ENCODE results near the gene ASH1L.
"Not testable (repeated sequence)": the region's sequence is repeated elsewhere in the genome, so short reads cannot be mapped to it uniquely, and the experiment has no call there.

Gene ASH1L

DNA sequence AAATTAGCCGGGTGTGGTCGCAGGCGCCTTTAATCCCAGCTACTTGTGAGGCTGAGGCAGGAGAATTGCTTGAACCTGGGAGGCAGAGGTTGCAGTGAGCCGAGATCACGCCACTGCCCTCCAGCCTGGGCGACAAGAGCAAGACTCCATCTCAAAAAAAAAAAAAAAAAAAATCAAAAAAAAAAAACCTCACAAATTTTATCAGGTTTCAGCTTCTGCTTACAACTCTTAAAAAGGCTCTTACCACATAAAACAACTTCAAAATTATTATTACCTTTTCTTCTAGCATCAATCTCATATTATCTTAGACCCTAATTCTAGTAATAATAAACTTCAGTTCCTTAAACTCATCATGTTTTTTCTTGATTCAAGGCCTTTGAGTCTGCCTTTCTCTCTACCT, 120.2 kb downstream of the ASH1L start:
- DNase-seq (ENCODE audit: low read depth in 2 of 2), result not testable (repeated sequence)

- no peak for DNase-seq (ENCODE audit: low read depth in 2 of 2)
These were observed 125.2 kb downstream of the ASH1L start for GRCh38 chr1:155437405-155437804.

DNA sequence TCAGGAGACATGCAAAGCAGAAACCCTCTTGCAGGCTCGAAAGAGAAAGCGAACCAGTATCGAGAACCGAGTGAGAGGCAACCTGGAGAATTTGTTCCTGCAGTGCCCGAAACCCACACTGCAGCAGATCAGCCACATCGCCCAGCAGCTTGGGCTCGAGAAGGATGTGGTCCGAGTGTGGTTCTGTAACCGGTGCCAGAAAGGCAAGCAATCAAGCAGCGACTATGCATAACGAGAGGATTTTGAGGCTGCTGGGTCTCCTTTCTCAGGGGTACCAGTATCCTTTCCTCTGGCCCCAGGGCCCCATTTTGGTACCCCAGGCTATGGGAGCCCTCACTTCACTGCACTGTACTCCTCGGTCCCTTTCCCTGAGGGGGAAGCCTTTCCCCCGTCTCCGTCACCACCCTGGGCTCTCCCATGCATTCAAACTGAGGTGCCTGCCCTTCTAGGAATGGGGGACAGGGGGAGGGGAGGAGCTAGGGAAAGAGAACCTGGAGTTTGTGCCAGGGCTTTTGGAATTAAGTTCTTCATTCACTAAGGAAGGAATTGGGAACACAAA, 128.7 kb downstream of the ASH1L start:
- not testable (repeated sequence) for DNase-seq (ENCODE audit: low read depth in 2 of 2)

- DNase-seq (ENCODE audit: low read depth in 2 of 2), result not testable (repeated sequence)
These were observed 129.3 kb downstream of the ASH1L start for GRCh38 chr1:155433128-155433830.

- no peak for DNase-seq (ENCODE audit: low read depth in 2 of 2)
These were observed 138.5 kb downstream of the ASH1L start for GRCh38 chr1:155424091-155424490.

- no peak for DNase-seq (ENCODE audit: low read depth in 2 of 2)
These were observed 141.8 kb downstream of the ASH1L start for GRCh38 chr1:155420788-155421187.

DNA sequence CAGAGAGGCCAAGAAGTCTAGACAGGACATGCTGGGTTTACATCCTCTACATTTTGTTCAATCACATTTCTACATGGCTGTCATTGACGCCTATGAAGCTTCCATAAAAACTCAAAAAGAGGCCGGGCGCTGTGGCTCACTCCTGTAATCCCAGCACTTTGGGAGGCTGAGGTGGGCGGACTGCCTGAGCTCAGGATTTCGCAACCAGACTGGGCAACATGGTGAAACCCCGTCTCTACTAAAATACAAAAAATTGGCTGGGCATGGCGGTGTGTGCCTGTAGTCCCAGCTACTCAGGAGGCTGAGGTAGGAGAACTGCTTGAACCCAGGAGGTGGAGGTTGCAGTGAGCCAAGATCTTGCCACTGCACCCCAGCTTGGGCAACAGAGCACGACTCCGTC, 150.8 kb downstream of the ASH1L start:
- DNase-seq (ENCODE audit: low read depth in 2 of 2), result not testable (repeated sequence)

DNA sequence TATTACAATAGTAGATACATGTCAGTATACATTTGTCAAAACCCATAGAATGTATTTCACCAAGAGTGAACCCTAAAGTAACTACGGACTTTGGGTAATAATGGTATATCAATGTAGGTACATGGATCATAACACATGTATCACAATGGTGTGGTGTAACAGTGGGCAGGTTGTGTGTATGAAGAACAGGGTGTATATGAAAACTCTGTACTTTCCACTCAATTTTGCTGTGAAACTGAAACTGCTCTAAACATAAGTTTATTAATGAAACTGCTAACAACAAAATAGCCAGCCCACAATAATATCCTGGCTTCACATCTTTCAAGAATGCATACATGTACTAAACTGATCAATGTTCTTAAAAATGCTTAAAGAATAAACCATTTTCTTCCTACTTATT, 151.7 kb downstream of the ASH1L start:
- no peak for DNase-seq (ENCODE audit: low read depth in 2 of 2)

- no peak for DNase-seq (ENCODE audit: low read depth in 2 of 2)
These were observed 165.6 kb downstream of the ASH1L start for GRCh38 chr1:155396874-155397476.

DNA sequence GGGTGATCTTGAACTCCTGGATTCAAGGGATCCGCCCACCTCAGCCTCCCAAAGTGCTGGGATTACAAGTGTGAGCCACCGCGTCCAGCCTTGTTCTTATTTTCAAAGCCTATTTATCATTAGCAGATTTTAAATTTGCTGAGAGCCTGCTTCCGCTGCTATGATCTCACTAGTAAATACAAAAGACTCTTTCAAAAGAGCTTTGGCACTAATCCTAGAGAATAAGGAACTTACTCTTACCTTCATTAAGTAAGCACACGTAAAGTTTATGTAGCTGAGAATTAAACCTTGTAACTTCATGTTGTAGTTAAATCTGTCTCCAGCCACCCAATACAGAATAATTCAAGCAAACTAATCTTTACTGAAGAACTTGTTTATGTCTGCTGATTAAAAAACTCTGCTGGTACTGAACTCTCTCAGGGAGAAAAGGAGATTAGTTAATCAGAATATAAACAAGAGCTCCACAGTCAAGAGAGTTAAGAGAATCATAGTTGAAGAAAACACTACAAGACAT, 169.6 kb downstream of the ASH1L start:
- no peak for DNase-seq (ENCODE audit: low read depth in 2 of 2)

- no peak for DNase-seq (ENCODE audit: low read depth in 2 of 2)
These were observed 172.8 kb downstream of the ASH1L start for GRCh38 chr1:155389826-155390225.

- not testable (repeated sequence) for DNase-seq (ENCODE audit: low read depth in 2 of 2)
These were observed 176.8 kb downstream of the ASH1L start for GRCh38 chr1:155385836-155386235.

DNA sequence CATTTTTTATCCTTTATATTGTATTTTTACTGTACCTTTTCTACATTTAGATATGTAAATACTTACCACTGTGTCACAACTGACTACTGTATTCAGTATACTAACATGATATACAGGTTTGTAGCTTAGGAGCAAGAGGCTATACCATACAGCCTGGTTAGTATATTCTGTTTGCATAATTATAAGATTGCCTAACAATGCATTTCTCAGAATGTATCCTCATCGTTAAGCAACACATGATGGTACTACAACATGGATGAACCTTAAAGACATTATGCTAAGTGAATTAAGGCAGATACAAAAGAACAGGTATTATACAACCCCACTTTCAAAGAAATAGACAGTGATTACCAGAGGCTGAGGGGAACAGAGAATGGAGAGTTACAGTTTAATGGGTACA, 179.2 kb downstream of the ASH1L start:
- DNase-seq (ENCODE audit: low read depth in 2 of 2), result no peak

- DNase-seq (ENCODE audit: low read depth in 2 of 2), result no peak
These were observed 182.9 kb downstream of the ASH1L start for GRCh38 chr1:155379631-155380090.

GRCh38 chr1:155379180-155379579, 183.4 kb downstream of the ASH1L start:
- DNase-seq (ENCODE audit: low read depth in 2 of 2), result no peak

DNA sequence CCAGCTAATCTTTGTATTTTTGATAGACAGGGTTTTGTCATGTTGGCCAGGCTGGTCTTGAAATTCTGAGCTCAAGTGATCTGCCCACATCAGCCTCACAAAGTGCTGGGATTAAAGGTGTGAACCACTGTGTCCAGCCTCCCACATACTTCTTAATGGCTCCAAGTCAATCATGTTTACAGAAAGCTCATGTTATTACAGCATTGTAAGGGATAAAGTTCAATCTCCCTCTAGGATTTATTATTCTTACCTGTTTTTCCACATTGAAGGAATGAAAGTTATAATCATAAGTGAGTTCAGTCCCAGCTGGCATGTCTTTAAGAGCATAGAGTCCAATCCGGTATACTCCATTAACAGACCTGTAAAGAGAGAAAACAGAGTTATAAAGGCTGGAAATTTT, 202.6 kb downstream of the ASH1L start:
- DNase-seq (ENCODE audit: low read depth in 2 of 2), result no peak

GRCh38 chr1:155352631-155353030, 210.0 kb downstream of the ASH1L start:
- DNase-seq (ENCODE audit: low read depth in 2 of 2), result no peak

DNA sequence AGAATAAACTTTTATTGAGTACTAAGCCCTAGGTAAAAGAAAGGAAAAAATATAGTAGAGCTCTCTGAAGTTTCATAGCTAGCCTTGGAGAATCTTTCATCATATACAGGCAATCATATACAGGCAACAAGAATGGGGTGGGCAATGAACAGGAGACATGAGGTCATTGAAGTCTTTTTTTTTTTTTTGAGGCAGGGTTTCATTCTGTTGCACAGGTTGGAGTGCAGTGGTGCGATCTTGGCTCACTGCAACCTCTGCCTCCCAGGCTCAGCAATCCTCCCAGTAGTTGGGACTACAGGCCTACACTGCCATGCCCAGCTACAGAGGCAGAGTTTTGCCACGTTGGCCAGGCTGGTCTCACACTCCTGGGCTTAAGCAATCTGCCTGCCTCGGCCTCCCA, 219.8 kb downstream of the ASH1L start:
- DNase-seq (ENCODE audit: low read depth in 2 of 2), result no peak

- no peak for DNase-seq (ENCODE audit: low read depth in 2 of 2)
These were observed 223.0 kb downstream of the ASH1L start for GRCh38 chr1:155339515-155340097.

GRCh38 chr1:155334962-155335361, 227.6 kb downstream of the ASH1L start:
- DNase-seq (ENCODE audit: low read depth in 2 of 2), result no peak

DNA sequence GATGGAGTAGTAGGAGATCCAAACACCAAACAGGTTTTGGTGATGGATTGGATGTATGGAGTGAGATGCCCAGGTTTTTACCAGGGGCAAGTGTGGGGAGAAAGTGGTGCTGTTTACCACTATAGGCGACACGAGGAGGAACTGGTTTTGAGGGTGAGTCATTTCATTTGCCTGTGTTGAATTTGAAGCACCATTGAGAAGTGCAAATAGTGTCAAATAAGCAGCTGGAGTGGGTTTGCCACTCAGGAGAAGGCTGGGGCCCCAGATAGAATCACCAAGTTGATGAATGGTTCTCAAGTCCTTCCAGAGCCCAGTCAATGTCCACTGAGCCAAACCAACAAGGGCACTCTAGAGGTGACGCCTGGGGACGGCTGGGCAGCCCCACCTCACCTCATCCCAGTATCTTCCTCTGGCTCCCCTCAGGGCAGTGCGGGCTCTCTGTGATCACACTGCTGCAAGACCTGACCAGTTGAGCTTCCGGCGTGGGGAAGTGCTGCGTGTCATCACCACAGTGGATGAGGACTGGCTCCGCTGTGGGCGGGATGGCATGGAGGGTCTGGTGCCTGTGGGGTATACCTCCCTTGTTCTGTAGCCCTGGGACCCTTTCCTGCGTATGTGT, 232.5 kb downstream of the ASH1L start:
- no peak for DNase-seq (ENCODE audit: low read depth in 2 of 2)

- DNase-seq (ENCODE audit: low read depth in 2 of 2), result not testable (repeated sequence)
These were observed 233.7 kb downstream of the ASH1L start for GRCh38 chr1:155328856-155329255.

All from stimulated activated CD8-positive, alpha-beta memory T cell treated with anti-CD3 and anti-CD28 coated beads, Interleukin-7, amount 100 ng/mL, for 4 hours (primary cell).